Osteoblast (primary cell): Measurements from ENCODE around the gene SPP2. TPM values are rescaled to one million over a fixed set of nuclear protein-coding genes. Genes with fewer than 3 reads are reported as not detected.

Source experiments
- DNase-seq: peaks from one replicate; pipeline ENCODE4 v3.0.0; 2011; ENCODE audit warnings: low spot score, mixed read lengths; ENCODE audit not compliant: insufficient read length; ENCODE audit errors: missing footprints
- H2AFZ ChIP-seq: 2 replicates; pipeline ENCODE4 v1.6.0; 2011; ENCODE audit warnings: mild to moderate bottlenecking, low read length
- H3K27ac ChIP-seq: 2 replicates; pipeline ENCODE4 v1.5.1; 2011; ENCODE audit warnings: mild to moderate bottlenecking, low read depth, low read length, moderate library complexity
- H3K27me3 ChIP-seq: 2 replicates; pipeline ENCODE4 v1.6.0; 2012; ENCODE audit warnings: mild to moderate bottlenecking, control low read depth, inconsistent platforms, low read length, moderate library complexity; ENCODE audit not compliant: insufficient read depth
- H3K36me3 ChIP-seq: 2 replicates; pipeline ENCODE4 v1.5.1; 2011; ENCODE audit warnings: mild to moderate bottlenecking, low read length, control low read depth, moderate library complexity; ENCODE audit not compliant: insufficient read depth
- H3K4me1 ChIP-seq: 2 replicates; pipeline ENCODE4 v1.5.1; 2011; ENCODE audit warnings: mild to moderate bottlenecking, low read length, control low read depth, moderate library complexity; ENCODE audit not compliant: insufficient read depth
- H3K4me2 ChIP-seq: 2 replicates; pipeline ENCODE4 v1.6.0; 2011; ENCODE audit warnings: mild to moderate bottlenecking, low read length; ENCODE audit not compliant: insufficient read depth
- H3K4me3 ChIP-seq: fragments of 200-600 bp; sonication (generic); 3 replicates; pipeline ENCODE4 v1.5.1; 2012; ENCODE audit warnings: mild to moderate bottlenecking, low read length, inconsistent platforms; ENCODE audit not compliant: insufficient read depth
- H3K79me2 ChIP-seq: 2 replicates; pipeline ENCODE4 v1.6.0; 2012; ENCODE audit warnings: mild to moderate bottlenecking, low read length, control low read depth, inconsistent platforms; ENCODE audit not compliant: insufficient read depth
- H3K9me3 ChIP-seq: 2 replicates; pipeline ENCODE4 v1.5.1; 2011; ENCODE audit warnings: low read depth, low read length, control low read depth
- H4K20me1 ChIP-seq: 2 replicates; pipeline ENCODE4 v1.6.0; 2012; ENCODE audit warnings: mild to moderate bottlenecking, low read length, control low read depth; ENCODE audit not compliant: insufficient read depth
- CTCF ChIP-seq: IDR thresholded peaks from 2 replicates; pipeline ENCODE4 v1.5.1; 2011; ENCODE audit warnings: mild to moderate bottlenecking, low read depth, low read length, moderate library complexity; ENCODE audit errors: extremely low read depth
- total RNA-seq: library from RNA; depleted of rRNA; stranded (reverse); fragments of >200 nt; gene quantifications from 2 replicates; pipeline ENCODE4 v1.2.3, GENCODE V29; 2012

SPP2 gene
- total RNA-seq, 1 donor, result not detected

GRCh38 chr2:234100686-234101085 lies 50.2 kb downstream of the SPP2 start:
- Histone ChIP-seq H3K4me3 (no peak overlapping the region), H3K4me1 (no peaks in the 10 kb centered on the region), H3K4me2 (no peak overlapping the region), H2AFZ (no peak overlapping the region), H3K36me3 (no peaks in the 10 kb centered on the region), H3K9me3 (no peaks in the 10 kb centered on the region), H3K27me3 (peaks cover 6% of the 10 kb centered on the region), H4K20me1 (no peaks in the 10 kb centered on the region), H3K27ac (no peak overlapping the region), H3K79me2 (no peaks in the 10 kb centered on the region)
- no peak for DNase-seq
- no peak for TF ChIP-seq CTCF

- Histone ChIP-seq H3K36me3 (no peaks in the 10 kb centered on the region), H3K79me2 (no peaks in the 10 kb centered on the region), H3K4me1 (no peaks in the 10 kb centered on the region), H4K20me1 (no peaks in the 10 kb centered on the region), H3K27me3 (peaks cover 6% of the 10 kb centered on the region), H2AFZ (no peak overlapping the region), H3K4me3 (no peak overlapping the region), H3K9me3 (no peaks in the 10 kb centered on the region), H3K4me2 (no peak overlapping the region), H3K27ac (no peak overlapping the region)
- DNase-seq, result no peak
- no peak for TF ChIP-seq CTCF
These were observed 51.6 kb downstream of the SPP2 start for GRCh38 chr2:234102112-234102511.

- Histone ChIP-seq H4K20me1 (no peaks in the 10 kb centered on the region), H3K9me3 (no peaks in the 10 kb centered on the region), H3K79me2 (no peaks in the 10 kb centered on the region), H3K27ac (no peak overlapping the region), H3K4me3 (no peak overlapping the region), H3K27me3 (no peaks in the 10 kb centered on the region), H3K36me3 (no peaks in the 10 kb centered on the region), H2AFZ (no peak overlapping the region), H3K4me2 (no peak overlapping the region), H3K4me1 (peaks cover 9% of the 10 kb centered on the region)
- peak; percentile 59 for DNase-seq
- TF ChIP-seq CTCF, result no peak
These were observed 57.4 kb downstream of the SPP2 start for GRCh38 chr2:234107861-234108260.

GRCh38 chr2:234109321-234109720 lies 58.8 kb downstream of the SPP2 start:
- TF ChIP-seq CTCF, result no peak
- H3K4me3 ChIP-seq, result no peak overlapping the region
- H3K79me2 ChIP-seq, result no peaks in the 10 kb centered on the region
- H3K36me3 ChIP-seq, result no peaks in the 10 kb centered on the region
- no peak overlapping the region for H2AFZ ChIP-seq
- H4K20me1 ChIP-seq, result no peaks in the 10 kb centered on the region
- H3K4me2 ChIP-seq, result no peak overlapping the region
- no peaks in the 10 kb centered on the region for H3K9me3 ChIP-seq
- H3K27me3 ChIP-seq, result no peaks in the 10 kb centered on the region
- no peak overlapping the region for H3K27ac ChIP-seq
- no peak for DNase-seq
- H3K4me1 ChIP-seq, result peaks cover 9% of the 10 kb centered on the region
